HUES64 (cell line): ENCODE data around the gene PSMC1. TPM values are rescaled to one million over a fixed set of nuclear protein-coding genes. Genes with fewer than 3 reads are reported as not detected.
"Not testable (repeated sequence)": the region's sequence is repeated elsewhere in the genome, so short reads cannot be mapped to it uniquely, and the experiment has no call there.

Source experiments
- H3K27ac ChIP-seq: 2 replicates; pipeline ENCODE4 v1.7.0; 2013; ENCODE audit warnings: low read depth, low read length, inconsistent platforms
- H3K27me3 ChIP-seq: 2 replicates; pipeline ENCODE4 v1.6.1; 2013; ENCODE audit warnings: mild to moderate bottlenecking, low read length; ENCODE audit not compliant: insufficient read depth
- H3K36me3 ChIP-seq: 2 replicates; pipeline ENCODE4 v1.6.1; 2013; ENCODE audit warnings: mild to moderate bottlenecking, low read length; ENCODE audit not compliant: insufficient read depth
- H3K4me1 ChIP-seq: 2 replicates; pipeline ENCODE4 v1.6.1; 2013; ENCODE audit warnings: mild to moderate bottlenecking, low read length, moderate library complexity; ENCODE audit not compliant: insufficient read depth
- H3K4me3 ChIP-seq: 2 replicates; pipeline ENCODE4 v1.5.1; 2013; ENCODE audit warnings: mild to moderate bottlenecking, low read length, moderate library complexity
- H3K9ac ChIP-seq: 2 replicates; pipeline ENCODE4 v1.6.1; 2013; ENCODE audit warnings: mild to moderate bottlenecking, low read depth, low read length
- H3K9me3 ChIP-seq: 2 replicates; pipeline ENCODE4 v1.6.1; 2013; ENCODE audit warnings: low read depth, low read length; ENCODE audit not compliant: insufficient read depth
- WGBS: fragments of 150-250, 120-280 bp; methylation state at CpG from one replicate; pipeline ENCODE4 v1.1.7; 2013; ENCODE audit warnings: missing lambda C conversion rate; 5-methylcytosine and 5-hydroxymethylcytosine counted together
- polyA plus RNA-seq, 2 experiments: library from polyadenylated mRNA; stranded (reverse); fragments of 50-300 nt; gene quantifications; one replicate each; pipeline ENCODE4 v1.2.3, GENCODE V29; 2013

The PSMC1 gene
- 168 TPM for polyA plus RNA-seq (2013, experiment 1 of 2)
- 158 TPM for polyA plus RNA-seq (2013, experiment 2 of 2)

DNA sequence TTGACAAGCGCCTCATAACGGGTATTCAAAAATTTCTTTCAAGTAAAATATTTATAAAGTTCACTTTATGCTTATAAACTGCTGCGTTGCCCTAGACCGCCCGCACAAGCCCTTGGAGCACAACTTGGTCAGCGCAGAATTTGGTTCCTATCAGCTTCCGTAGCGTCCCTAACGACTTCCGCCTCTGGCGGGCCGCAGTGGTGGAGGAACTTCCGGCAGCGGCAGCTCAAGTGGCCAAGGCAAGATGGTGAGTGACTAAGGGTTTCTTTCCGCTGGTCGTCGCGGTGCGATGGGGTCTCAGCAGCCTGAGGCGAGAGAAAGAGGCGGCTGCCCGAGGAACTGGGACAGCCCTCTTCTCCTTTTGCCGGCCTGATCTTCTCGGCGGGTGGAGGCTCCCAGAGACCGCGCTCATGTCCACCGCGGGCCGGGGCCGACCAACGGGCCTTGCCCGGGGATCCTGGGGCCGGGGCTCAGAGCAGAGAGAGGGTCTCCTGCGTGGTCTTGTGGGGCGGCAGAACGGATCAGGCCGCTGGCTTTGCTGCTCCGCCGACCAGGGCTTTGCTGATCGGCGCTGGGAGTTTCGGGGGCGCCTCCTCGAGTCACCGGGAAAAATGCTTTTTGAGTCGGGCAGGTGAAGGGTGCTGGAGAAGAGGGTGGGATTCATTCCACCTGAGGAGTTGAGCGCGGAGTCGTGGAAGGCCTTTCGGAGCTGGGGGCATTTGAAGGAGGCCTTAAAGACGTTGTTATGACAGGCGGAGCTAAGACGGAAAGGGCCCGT, at the start of gene PSMC1:
Gene PSMC1, plus strand, starts transcription at position 200 of the 778 bp plus-strand sequence. Its CDS starts 45 bp downstream, at position 245.
- peak within 1 kb of the TSS; percentile 86 for H3K4me3 ChIP-seq
- under 1% methylated on average over 51 of the region's 55 CpGs for WGBS
- no peaks in the 10 kb centered on the region; the same call in 1 of the 2 replicates for H3K9me3 ChIP-seq
- H3K27me3 ChIP-seq, result peaks cover 25% of the 10 kb centered on the region
- H3K36me3 ChIP-seq, result peaks cover 33% of the 10 kb centered on the region
- H3K4me1 ChIP-seq, result peaks cover 7% of the 10 kb centered on the region; the same call in 1 of the 2 replicates
- peak within 1 kb of the TSS; percentile 82 for H3K27ac ChIP-seq
- peak within 1 kb of the TSS; percentile 95 for H3K9ac ChIP-seq

GRCh38 chr14:90213099-90213748, 43.1 kb upstream of the PSMC1 start:
- WGBS, result 90% methylated on average over 7 of the region's 7 CpGs
- no peak overlapping the region for H3K27ac ChIP-seq
- no peaks in the 10 kb centered on the region for H3K27me3 ChIP-seq
- H3K4me3 ChIP-seq, result no peak overlapping the region
- peaks cover 13% of the 10 kb centered on the region for H3K9me3 ChIP-seq
- H3K4me1 ChIP-seq, result no peaks in the 10 kb centered on the region
- no peaks in the 10 kb centered on the region for H3K36me3 ChIP-seq
- H3K9ac ChIP-seq, result no peak overlapping the region

DNA sequence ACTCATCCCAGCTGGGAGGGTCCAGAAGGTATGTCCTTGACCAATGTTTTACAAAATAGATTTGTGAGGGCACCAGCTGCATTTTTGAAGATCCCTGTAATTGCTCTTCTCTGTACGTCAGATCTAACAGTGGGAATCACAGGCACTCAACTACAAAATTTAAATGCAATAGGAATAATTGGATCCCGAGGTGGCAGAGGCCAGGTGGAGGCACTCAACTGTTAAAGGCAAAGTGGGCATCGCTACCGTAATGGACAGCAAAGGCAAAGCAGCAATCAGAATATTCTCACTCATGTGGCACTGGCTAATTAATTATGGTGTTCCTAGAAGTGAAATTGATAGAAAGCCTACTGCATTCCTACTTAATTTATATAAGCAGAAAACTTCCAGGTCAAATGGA, 27.9 kb upstream of the PSMC1 start:
- no peaks in the 10 kb centered on the region for H3K4me1 ChIP-seq
- H3K36me3 ChIP-seq, result no peaks in the 10 kb centered on the region
- no peak overlapping the region for H3K9ac ChIP-seq
- H3K4me3 ChIP-seq, result no peak overlapping the region
- 95% methylated on average over 4 of the region's 4 CpGs for WGBS
- no peak overlapping the region for H3K27ac ChIP-seq
- H3K9me3 ChIP-seq, result no peaks in the 10 kb centered on the region
- peaks cover under 1% of the 10 kb centered on the region; the same call in 1 of the 2 replicates for H3K27me3 ChIP-seq

DNA sequence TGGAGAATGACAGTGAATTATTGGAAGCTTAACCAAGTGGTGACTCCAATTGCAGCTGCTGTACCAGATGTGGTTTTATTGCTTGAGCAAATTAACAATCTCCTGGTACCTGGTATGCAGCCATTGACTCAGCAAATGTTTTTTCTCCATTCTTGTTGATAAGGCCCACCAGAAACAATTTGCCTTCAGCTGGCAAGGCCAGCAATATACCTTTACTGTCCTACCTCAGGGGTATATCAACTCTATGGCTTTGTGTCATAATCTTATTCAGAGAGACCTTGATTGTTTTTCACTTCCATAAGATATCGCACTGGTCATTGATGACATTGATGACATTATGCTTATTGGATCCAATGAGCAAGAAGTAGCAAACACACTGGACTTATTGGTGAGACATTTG, 26.4 kb upstream of the PSMC1 start:
- H3K27ac ChIP-seq, H3K36me3 ChIP-seq, H3K9ac ChIP-seq, H3K4me3 ChIP-seq, H3K4me1 ChIP-seq, H3K9me3 ChIP-seq: not testable (repeated sequence)
- 100% methylated on average over 1 of the region's 1 CpG for WGBS
- peaks cover 14% of the 10 kb centered on the region for H3K27me3 ChIP-seq

DNA sequence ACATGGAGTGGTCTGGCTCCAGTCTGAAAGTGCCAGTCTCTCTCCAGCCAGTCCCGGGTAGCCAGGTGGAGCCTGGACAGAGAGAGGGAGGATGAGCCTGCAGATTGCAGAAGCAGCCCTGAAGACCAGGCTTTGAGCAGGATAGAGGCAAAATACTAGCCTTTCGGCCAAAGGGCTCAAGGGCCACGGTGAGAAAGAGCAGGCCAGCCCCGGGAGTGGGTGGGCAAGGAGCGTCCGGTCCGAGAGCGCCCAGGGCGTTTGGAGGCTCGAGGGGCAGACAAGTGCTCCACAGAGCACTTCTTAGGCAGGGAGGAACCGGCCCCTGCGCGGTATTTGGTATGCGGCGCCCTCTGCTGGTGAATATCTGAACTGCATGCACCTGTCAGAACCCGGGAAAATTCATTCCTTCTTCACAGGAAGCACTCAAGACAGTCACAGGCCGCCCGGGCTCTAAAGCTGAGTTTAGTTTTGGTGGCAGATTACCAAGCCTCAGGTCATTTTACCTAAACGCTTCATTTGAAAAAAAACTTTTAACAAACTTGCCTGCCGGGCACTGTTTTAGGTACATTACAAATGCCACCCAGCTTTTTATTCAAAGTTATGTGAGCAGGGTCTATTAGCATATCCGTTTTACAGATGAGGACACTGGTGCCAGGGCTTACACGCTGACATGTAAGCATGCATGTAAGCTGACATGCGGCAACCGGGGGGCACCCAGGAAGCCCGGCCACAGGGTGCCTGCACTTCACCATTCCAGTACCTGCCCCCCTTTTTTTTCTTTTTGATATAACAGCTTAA, 21.0 kb upstream of the PSMC1 start:
- Histone ChIP-seq H3K4me1 (no peaks in the 10 kb centered on the region), H3K4me3 (no peak overlapping the region), H3K9me3 (peaks cover 33% of the 10 kb centered on the region), H3K9ac (no peak overlapping the region), H3K27me3 (peaks cover 18% of the 10 kb centered on the region), H3K36me3 (no peaks in the 10 kb centered on the region), H3K27ac (no peak overlapping the region)
- WGBS, result 21% methylated on average over 25 of the region's 25 CpGs

GRCh38 chr14:90239139-90239538, 17.2 kb upstream of the PSMC1 start:
- Histone ChIP-seq H3K4me1 (no peaks in the 10 kb centered on the region), H3K36me3 (no peaks in the 10 kb centered on the region)
- 80% methylated on average over 3 of the region's 3 CpGs for WGBS

GRCh38 chr14:90242444-90242843, 13.9 kb upstream of the PSMC1 start:
- no peaks in the 10 kb centered on the region for H3K4me1 ChIP-seq
- no peak overlapping the region for H3K27ac ChIP-seq
- no peaks in the 10 kb centered on the region for H3K27me3 ChIP-seq
- no peak overlapping the region for H3K4me3 ChIP-seq
- no peak overlapping the region for H3K9ac ChIP-seq
- no peaks in the 10 kb centered on the region for H3K36me3 ChIP-seq
- H3K9me3 ChIP-seq, result peaks cover 36% of the 10 kb centered on the region

More at GRCh38 chr14:90239139-90239538, 17.2 kb upstream of the PSMC1 start:
- Histone ChIP-seq H3K9ac (no peak overlapping the region), H3K9me3 (peaks cover 41% of the 10 kb centered on the region), H3K4me3 (no peak overlapping the region), H3K27ac (no peak overlapping the region), H3K27me3 (peaks cover 10% of the 10 kb centered on the region)

GRCh38 chr14:90246936-90247335, 9.4 kb upstream of the PSMC1 start:
- H3K9ac ChIP-seq, result no peak overlapping the region
- no peak overlapping the region for H3K27ac ChIP-seq
- H3K9me3 ChIP-seq, result no peaks in the 10 kb centered on the region
- H3K4me1 ChIP-seq, result no peaks in the 10 kb centered on the region
- H3K36me3 ChIP-seq, result no peaks in the 10 kb centered on the region
- 95% methylated on average over 4 of the region's 4 CpGs for WGBS
- no peaks in the 10 kb centered on the region for H3K27me3 ChIP-seq
- no peak overlapping the region for H3K4me3 ChIP-seq

GRCh38 chr14:90247441-90247840, 8.9 kb upstream of the PSMC1 start:
- H3K27ac ChIP-seq, result not testable (repeated sequence)
- 90% methylated on average over 10 of the region's 10 CpGs for WGBS

DNA sequence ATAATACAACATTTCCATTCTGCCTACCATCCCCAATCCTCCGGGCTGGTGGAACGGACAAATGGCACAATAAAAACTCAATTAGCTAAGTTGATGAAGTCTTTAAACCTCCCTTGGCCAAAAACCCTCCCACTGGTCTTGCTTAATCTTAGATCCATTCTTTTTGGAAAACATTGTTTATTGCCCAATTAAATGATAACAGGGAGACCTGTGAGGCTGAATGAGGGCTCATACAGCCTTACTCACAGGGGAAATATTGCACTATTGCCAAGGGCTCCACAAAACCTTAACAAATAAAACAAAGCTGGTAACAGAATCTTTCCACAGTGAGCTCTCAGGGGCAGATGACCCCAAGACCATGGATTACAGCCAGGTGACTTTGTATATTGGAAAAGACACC, 7.8 kb upstream of the PSMC1 start:
- no peaks in the 10 kb centered on the region for H3K9me3 ChIP-seq
- no peaks in the 10 kb centered on the region for H3K4me1 ChIP-seq
- 87% methylated on average over 2 of the region's 2 CpGs for WGBS
- H3K27me3 ChIP-seq, result peaks cover 9% of the 10 kb centered on the region; the same call in 1 of the 2 replicates
- no peak overlapping the region for H3K27ac ChIP-seq
- H3K36me3 ChIP-seq, result no peaks in the 10 kb centered on the region
- H3K9ac ChIP-seq, result no peak overlapping the region
- H3K4me3 ChIP-seq, result no peak overlapping the region

More at GRCh38 chr14:90247441-90247840, 8.9 kb upstream of the PSMC1 start:
- H3K9ac ChIP-seq, H3K9me3 ChIP-seq, H3K4me1 ChIP-seq, H3K27me3 ChIP-seq, H3K36me3 ChIP-seq, H3K4me3 ChIP-seq: not testable (repeated sequence)

GRCh38 chr14:90253826-90254225, 2.5 kb upstream of the PSMC1 start:
- peaks cover 7% of the 10 kb centered on the region for H3K36me3 ChIP-seq
- no peak overlapping the region for H3K4me3 ChIP-seq
- no peaks in the 10 kb centered on the region for H3K9me3 ChIP-seq
- WGBS, result 91% methylated on average over 6 of the region's 8 CpGs
- no peak overlapping the region for H3K9ac ChIP-seq
- H3K4me1 ChIP-seq, result peaks cover 7% of the 10 kb centered on the region; the same call in 1 of the 2 replicates
- no peak overlapping the region for H3K27ac ChIP-seq
- H3K27me3 ChIP-seq, result peaks cover 25% of the 10 kb centered on the region
